PC-9 (cell line): ENCODE measurements around the gene RTP5. TPM values are rescaled to one million over a fixed set of nuclear protein-coding genes. Genes with fewer than 3 reads are reported as not detected.

Experiments used
- BruUV-seq: library from RNA; stranded (reverse); fragments of 400-500 nt; replicated peaks from 2 replicates; lab custom pipeline; 2021; lab: Mats Ljungman, UMichigan
- CTCF ChIA-PET: fragments of 300-600 bp; sonication (Branson Sonifier 250); formaldehyde crosslinking; loops from one replicate; lab custom pipeline; 2022; ENCODE audit warnings: antibody characterized with exemption; lab: Charles Lee
- POLR2A ChIA-PET: fragments of 300-600 bp; sonication (Branson Sonifier 250); formaldehyde crosslinking; loops from one replicate; lab custom pipeline; 2022; ENCODE audit warnings: antibody characterized with exemption; ENCODE audit not compliant: unreplicated experiment; lab: Charles Lee
- DNase-seq, 2 experiments: peaks; one replicate each; pipeline versions ENCODE4 v3.0.0 to v3.0.0-alpha.2; 2015 to 2022; ENCODE audit warnings: mixed read lengths in 1 of 2
- H2AFZ ChIP-seq: fragments of 200-600 bp; sonication (generic); 2 replicates; pipeline ENCODE4 v1.8.1; 2017; ENCODE audit warnings: antibody characterized with exemption
- H3F3A ChIP-seq: fragments of 200-600 bp; sonication (generic); 2 replicates; pipeline ENCODE4 v1.8.1; 2017; ENCODE audit warnings: antibody characterized with exemption, mild to moderate bottlenecking, low read depth; ENCODE audit not compliant: insufficient read depth
- H3K27ac ChIP-seq: fragments of 200-600 bp; sonication (generic); 2 replicates; pipeline ENCODE4 v1.6.1; 2016; ENCODE audit warnings: mixed run types
- H3K27me3 ChIP-seq: fragments of 200-600 bp; sonication (generic); 2 replicates; pipeline ENCODE4 v1.6.1; 2016; ENCODE audit warnings: low read depth, mixed run types; ENCODE audit not compliant: insufficient read depth
- H3K36me3 ChIP-seq: fragments of 200-600 bp; sonication (generic); 2 replicates; pipeline ENCODE4 v1.6.1; 2016; ENCODE audit warnings: low read depth, mixed run types
- H3K4me1 ChIP-seq: fragments of 200-600 bp; sonication (generic); replicated peaks from 2 replicates; pipeline ENCODE4 v1.6.1; 2016; ENCODE audit warnings: mixed run types; ENCODE audit not compliant: insufficient read depth
- H3K4me2 ChIP-seq: fragments of 200-600 bp; sonication (generic); 2 replicates; pipeline ENCODE4 v1.6.1; 2017; ENCODE audit warnings: mixed run types
- H3K4me3 ChIP-seq: fragments of 200-600 bp; sonication (generic); 2 replicates; pipeline ENCODE4 v1.6.1; 2016; ENCODE audit warnings: mixed run types
- H3K79me2 ChIP-seq: fragments of 200-600 bp; sonication (generic); 2 replicates; pipeline ENCODE4 v1.6.1; 2017; ENCODE audit warnings: low read depth, mixed run types
- H3K9me2 ChIP-seq: fragments of 200-600 bp; sonication (generic); 2 replicates; pipeline ENCODE4 v1.8.1; 2017; ENCODE audit warnings: mild to moderate bottlenecking; ENCODE audit not compliant: insufficient read depth
- H3K9me3 ChIP-seq: fragments of 200-600 bp; sonication (generic); 2 replicates; pipeline ENCODE4 v1.8.1; 2016; ENCODE audit warnings: low read depth; ENCODE audit not compliant: insufficient read depth
- H4K20me1 ChIP-seq: fragments of 200-600 bp; sonication (generic); 2 replicates; pipeline ENCODE4 v1.8.1; 2017; ENCODE audit not compliant: insufficient read depth
- CTCF ChIP-seq: fragments of 200-600 bp; sonication (generic); conservative IDR thresholded peaks from 2 replicates; pipeline ENCODE4 v1.6.1; 2017; ENCODE audit warnings: mixed run types, antibody characterized with exemption, mild to moderate bottlenecking, moderate library complexity
- EZH2 ChIP-seq: fragments of 200-600 bp; sonication (generic); IDR thresholded peaks from 2 replicates; pipeline ENCODE4 v1.8.0; 2017; ENCODE audit warnings: antibody characterized with exemption, low read depth
- intact Hi-C: fragments of 100-400 bp; cut with micrococcal nuclease; formaldehyde crosslinking; loops from one replicate; pipeline ENCODE4 v1.10.0; 2022; ENCODE audit not compliant: unreplicated experiment
- total RNA-seq: library from RNA; stranded (reverse); gene quantifications from 2 replicates; pipeline ENCODE4 v1.2.3, GENCODE V29; 2021

RTP5 gene
- total RNA-seq, 1 experiment from 2014 or later = not detected

DNA sequence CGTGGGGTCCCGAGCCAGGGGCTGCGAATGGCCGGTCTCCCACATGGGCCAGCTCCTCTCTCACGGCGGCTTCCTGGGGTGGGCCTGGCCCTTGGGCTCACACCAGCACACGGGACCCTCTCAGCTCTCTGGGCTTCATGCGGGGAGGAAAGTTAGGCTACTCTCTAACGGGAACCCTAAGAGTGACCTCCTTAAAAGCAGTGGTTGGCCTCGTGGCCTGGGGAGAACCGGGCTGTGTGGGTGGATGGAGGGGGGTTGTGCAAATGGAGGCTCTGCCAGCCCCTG is 25.8 kb downstream of the RTP5 start:
- Histone ChIP-seq H2AFZ (no peak overlapping the region), H3K79me2 (no peaks in the 10 kb centered on the region), H3K4me2 (no peak overlapping the region), H3K36me3 (no peaks in the 10 kb centered on the region), H4K20me1 (no peaks in the 10 kb centered on the region), H3K27me3 (peaks cover 54% of the 10 kb centered on the region), H3K27ac (no peak overlapping the region), H3F3A (0 out of 2 replicates have a peak, but pooled peaks cover 6% of the 10 kb centered on the region), H3K4me1 (peaks cover 16% of the 10 kb centered on the region; the same call in 1 of the 2 replicates), H3K9me2 (no peaks in the 10 kb centered on the region), H3K4me3 (no peak overlapping the region), H3K9me3 (no peaks in the 10 kb centered on the region)
- BruUV-seq = no TSS peak
- intact Hi-C loops = no loop called here
- ChIA-PET POLR2A (interaction anchor here (0.6 kb wide), 1 partner anchor 452 kb away, joined by 3 read pairs; no protein-coding TSS in a partner anchor), CTCF (no interaction called here)
- no peak for DNase-seq
- TF ChIP-seq CTCF (no peak), EZH2 (no peak)

- peaks cover 15% of the 10 kb centered on the region; the same call in 1 of the 2 replicates for H3K4me1 ChIP-seq
- no TSS peak for BruUV-seq
- peaks cover 60% of the 10 kb centered on the region for H3K27me3 ChIP-seq
- H2AFZ ChIP-seq = no peak overlapping the region
- H3K79me2 ChIP-seq = no peaks in the 10 kb centered on the region
- no peak overlapping the region for H3K4me2 ChIP-seq
- H3K27ac ChIP-seq = no peak overlapping the region
- no peaks in the 10 kb centered on the region for H3K9me3 ChIP-seq
- 0 out of 2 replicates have a peak, but pooled peaks cover 6% of the 10 kb centered on the region for H3F3A ChIP-seq
- no peaks in the 10 kb centered on the region for H4K20me1 ChIP-seq
- H3K9me2 ChIP-seq = no peaks in the 10 kb centered on the region
- intact Hi-C loops = no loop called here
- no peak overlapping the region for H3K4me3 ChIP-seq
- TF ChIP-seq EZH2 (no peak), CTCF (no peak)
- no peak for DNase-seq
- ChIA-PET POLR2A (interaction anchor here (0.6 kb wide), 1 partner anchor 452 kb away, joined by 3 read pairs; no protein-coding TSS in a partner anchor), CTCF (no interaction called here)
- H3K36me3 ChIP-seq = no peaks in the 10 kb centered on the region
Observed at GRCh38 chr2:241895712-241896641, 26.4 kb downstream of the RTP5 start.

- H3K9me3 ChIP-seq = no peaks in the 10 kb centered on the region
- H4K20me1 ChIP-seq = no peaks in the 10 kb centered on the region
- DNase-seq = no peak
- H3K79me2 ChIP-seq = no peaks in the 10 kb centered on the region
- ChIA-PET POLR2A (no interaction called here), CTCF (no interaction called here)
- 0 out of 2 replicates have a peak, but pooled peaks cover 6% of the 10 kb centered on the region for H3F3A ChIP-seq
- BruUV-seq = no TSS peak
- intact Hi-C loops = no loop called here
- 0 out of 2 replicates have a peak, but pooled peaks cover 9% of the 10 kb centered on the region for H3K4me1 ChIP-seq
- no peaks in the 10 kb centered on the region for H3K9me2 ChIP-seq
- no peak overlapping the region for H3K4me2 ChIP-seq
- H3K27me3 ChIP-seq = peaks cover 67% of the 10 kb centered on the region
- no peaks in the 10 kb centered on the region for H3K36me3 ChIP-seq
- TF ChIP-seq EZH2 (no peak), CTCF (no peak)
- H3K27ac ChIP-seq = no peak overlapping the region
- no peak overlapping the region for H3K4me3 ChIP-seq
- H2AFZ ChIP-seq = no peak overlapping the region
Observed at GRCh38 chr2:241896746-241897201, 27.2 kb downstream of the RTP5 start.
